ENCODE measurements around the gene PAIP2B.

Gene PAIP2B, protein sequence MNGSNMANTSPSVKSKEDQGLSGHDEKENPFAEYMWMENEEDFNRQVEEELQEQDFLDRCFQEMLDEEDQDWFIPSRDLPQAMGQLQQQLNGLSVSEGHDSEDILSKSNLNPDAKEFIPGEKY

DNA sequence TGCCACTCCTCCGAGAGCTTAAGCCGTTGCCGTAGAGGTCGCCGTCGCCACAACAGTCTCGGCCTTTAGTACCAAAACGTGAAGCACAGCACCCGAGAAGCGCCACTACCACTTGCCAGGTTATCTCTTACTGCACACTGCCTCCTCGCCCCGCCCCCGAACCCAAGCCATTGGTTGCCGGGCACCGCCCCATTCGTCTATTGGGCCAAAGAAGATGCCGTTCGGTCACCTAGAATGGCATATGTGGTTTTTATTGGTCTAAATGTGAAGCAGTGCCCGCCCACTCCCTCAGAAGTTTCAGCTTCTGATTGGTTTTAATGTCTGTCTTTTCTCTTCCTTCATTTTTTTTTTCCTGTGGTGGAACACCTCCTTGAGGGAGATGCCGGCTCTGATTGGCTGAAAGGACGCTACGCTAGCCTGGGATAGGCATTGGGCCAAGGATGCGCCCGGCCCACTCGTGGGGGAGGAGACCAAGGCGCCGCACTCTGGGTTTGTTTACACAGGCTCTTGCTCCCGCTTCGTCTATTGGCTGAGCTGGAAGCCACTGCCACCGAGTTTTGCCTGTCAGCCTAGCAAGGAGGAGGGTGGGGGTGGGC lies at the start of gene PAIP2B:
Gene PAIP2B, minus strand, starts transcription at position 139 of the 596 bp plus-strand sequence. CDS start 24,514 bp downstream, outside the sequence.
- TF ChIP-seq EZH2 (IDR thresholded peaks at IDR 0.05; ENCODE audit: borderline replicate concordance, low read depth, low read length, severe bottlenecking): no peak
- H3K9me3 ChIP-seq (ENCODE audit: insufficient read depth, low read length, severe bottlenecking): no peaks in the 10 kb centered on the region
- no peaks in the 10 kb centered on the region for H3K4me1 ChIP-seq (ENCODE audit: insufficient read depth, low read length)
- H3K4me3 ChIP-seq (ENCODE audit: low read depth in 1 of 2, low read length in 2 of 2): no peak within 1 kb of the TSS
- H3K9ac ChIP-seq (ENCODE audit: low read depth, low read length): no peak within 1 kb of the TSS
- H3K4me2 ChIP-seq (ENCODE audit: insufficient read depth, low read length): no peak within 1 kb of the TSS
- DNase-seq: peak; percentile 72
- no peak within 1 kb of the TSS for H3K27ac ChIP-seq (ENCODE audit: low read length)
- no peak within 1 kb of the TSS for H2AFZ ChIP-seq (ENCODE audit: low read depth, low read length)
- H3K36me3 ChIP-seq (ENCODE audit: insufficient read depth, low read length): no peaks in the 10 kb centered on the region
- H3K79me2 ChIP-seq (ENCODE audit: insufficient read depth, low read length): no peaks in the 10 kb centered on the region
- H3K27me3 ChIP-seq (ENCODE audit: insufficient read depth, low read length, poor library complexity): peaks cover 17% of the 10 kb centered on the region
- H4K20me1 ChIP-seq (ENCODE audit: insufficient read depth, low read length): no peaks in the 10 kb centered on the region
- peak; percentile 91 for ATAC-seq (ENCODE audit: insufficient read depth, low read depth)

DNA sequence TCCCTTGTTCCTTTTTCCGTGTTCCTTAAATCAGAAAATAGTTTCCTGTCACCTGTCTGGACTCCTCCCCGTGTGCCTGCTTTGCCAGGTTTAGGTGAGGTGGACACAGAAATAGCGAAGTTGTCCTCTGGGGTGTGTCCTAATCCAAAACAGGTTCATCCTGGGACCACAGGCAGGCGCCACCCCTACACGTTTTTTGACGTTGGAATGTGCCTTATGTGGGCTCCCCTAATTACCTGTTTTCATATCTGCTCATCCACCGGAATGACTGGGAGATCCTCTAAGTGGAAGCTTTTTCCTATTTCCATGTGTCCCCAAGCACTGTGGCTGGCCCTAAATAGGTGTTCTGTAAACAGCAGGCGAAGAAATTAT lies 49.0 kb upstream of the PAIP2B start:
- no peak overlapping the region for H3K4me2 ChIP-seq (ENCODE audit: insufficient read depth, low read length)
- TF ChIP-seq, protein P1, sequence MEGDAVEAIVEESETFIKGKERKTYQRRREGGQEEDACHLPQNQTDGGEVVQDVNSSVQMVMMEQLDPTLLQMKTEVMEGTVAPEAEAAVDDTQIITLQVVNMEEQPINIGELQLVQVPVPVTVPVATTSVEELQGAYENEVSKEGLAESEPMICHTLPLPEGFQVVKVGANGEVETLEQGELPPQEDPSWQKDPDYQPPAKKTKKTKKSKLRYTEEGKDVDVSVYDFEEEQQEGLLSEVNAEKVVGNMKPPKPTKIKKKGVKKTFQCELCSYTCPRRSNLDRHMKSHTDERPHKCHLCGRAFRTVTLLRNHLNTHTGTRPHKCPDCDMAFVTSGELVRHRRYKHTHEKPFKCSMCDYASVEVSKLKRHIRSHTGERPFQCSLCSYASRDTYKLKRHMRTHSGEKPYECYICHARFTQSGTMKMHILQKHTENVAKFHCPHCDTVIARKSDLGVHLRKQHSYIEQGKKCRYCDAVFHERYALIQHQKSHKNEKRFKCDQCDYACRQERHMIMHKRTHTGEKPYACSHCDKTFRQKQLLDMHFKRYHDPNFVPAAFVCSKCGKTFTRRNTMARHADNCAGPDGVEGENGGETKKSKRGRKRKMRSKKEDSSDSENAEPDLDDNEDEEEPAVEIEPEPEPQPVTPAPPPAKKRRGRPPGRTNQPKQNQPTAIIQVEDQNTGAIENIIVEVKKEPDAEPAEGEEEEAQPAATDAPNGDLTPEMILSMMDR (IDR thresholded peaks at IDR 0.05; ENCODE audit: borderline replicate concordance, extremely low read depth, low read length, poor library complexity, severe bottlenecking): no peak
- no peak for TF ChIP-seq EZH2 (IDR thresholded peaks at IDR 0.05; ENCODE audit: borderline replicate concordance, low read depth, low read length, severe bottlenecking)
- no peaks in the 10 kb centered on the region for H3K36me3 ChIP-seq (ENCODE audit: insufficient read depth, low read length)
- H4K20me1 ChIP-seq (ENCODE audit: insufficient read depth, low read length): no peaks in the 10 kb centered on the region
- H3K4me3 ChIP-seq (ENCODE audit: low read depth in 1 of 2, low read length in 2 of 2): no peak overlapping the region
- H3K27ac ChIP-seq (ENCODE audit: low read length): no peak overlapping the region
- H3K9me3 ChIP-seq (ENCODE audit: insufficient read depth, low read length, severe bottlenecking): no peaks in the 10 kb centered on the region
- no peak overlapping the region for H2AFZ ChIP-seq (ENCODE audit: low read depth, low read length)
- H3K9ac ChIP-seq (ENCODE audit: low read depth, low read length): no peak overlapping the region
- no peaks in the 10 kb centered on the region for H3K79me2 ChIP-seq (ENCODE audit: insufficient read depth, low read length)
- H3K27me3 ChIP-seq (ENCODE audit: insufficient read depth, low read length, poor library complexity): peaks cover 9% of the 10 kb centered on the region
- H3K4me1 ChIP-seq (ENCODE audit: insufficient read depth, low read length): no peaks in the 10 kb centered on the region
- DNase-seq: no peak
- no peak for ATAC-seq (ENCODE audit: insufficient read depth, low read depth)

DNA sequence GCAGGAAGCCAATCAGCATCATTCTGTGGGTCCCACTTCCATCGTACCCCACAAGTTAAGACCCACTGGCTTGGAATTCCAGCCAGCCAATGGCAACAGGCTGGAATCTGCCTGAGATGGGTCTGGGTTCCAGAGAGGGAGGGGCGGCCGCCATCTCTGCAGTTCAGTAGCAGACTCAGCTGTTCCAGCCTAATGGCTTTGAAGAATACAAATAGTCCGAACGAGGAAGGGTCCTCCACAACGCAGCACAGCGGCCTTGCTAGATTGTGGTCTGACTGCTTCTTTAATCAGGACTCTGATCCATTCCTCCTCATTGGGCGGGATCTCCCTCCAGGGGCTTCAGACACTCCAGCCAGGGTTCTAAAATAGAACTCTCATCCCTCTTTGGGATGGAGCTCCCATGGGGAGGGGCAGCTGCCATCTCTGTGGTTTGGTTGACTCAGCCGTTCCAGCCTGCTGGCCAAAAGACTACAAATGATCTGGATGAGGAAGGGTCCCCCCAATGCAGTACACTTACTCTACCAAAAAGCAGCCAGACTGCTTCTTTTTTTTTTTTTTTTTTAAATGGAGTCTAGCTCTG lies 42.7 kb upstream of the PAIP2B start:
- Histone ChIP-seq H3K4me2 (ENCODE audit: insufficient read depth, low read length) (no peak overlapping the region), H3K9ac (ENCODE audit: low read depth, low read length) (no peak overlapping the region)
- ATAC-seq (ENCODE audit: insufficient read depth, low read depth): no peak

DNA sequence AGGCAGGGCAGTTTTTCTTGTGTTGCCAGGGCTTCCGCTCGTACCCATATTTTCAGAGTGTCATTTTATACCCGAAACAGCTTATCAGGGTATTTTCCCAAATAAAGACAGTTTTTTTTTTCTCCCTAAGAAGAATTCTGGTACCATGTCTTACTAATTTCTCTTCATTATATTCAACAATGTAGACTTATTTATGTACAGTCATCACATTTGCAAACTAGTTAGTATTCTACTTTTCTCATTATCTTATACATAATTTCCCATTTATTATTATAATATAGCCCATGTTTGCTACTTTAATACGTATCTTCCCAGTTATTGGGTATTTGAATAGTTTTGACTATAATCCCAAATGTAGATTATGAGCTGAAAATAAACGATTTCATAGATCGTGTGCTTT lies 36.5 kb upstream of the PAIP2B start:
- Histone ChIP-seq H3K79me2 (ENCODE audit: insufficient read depth, low read length) (no peaks in the 10 kb centered on the region), H3K27me3 (ENCODE audit: insufficient read depth, low read length, poor library complexity) (peaks cover 2% of the 10 kb centered on the region)

More for the DNA sequence above, 42.7 kb upstream of the PAIP2B start:
- TF ChIP-seq, protein P1 (IDR thresholded peaks at IDR 0.05; ENCODE audit: borderline replicate concordance, extremely low read depth, low read length, poor library complexity, severe bottlenecking): no peak
- no peak for TF ChIP-seq EZH2 (IDR thresholded peaks at IDR 0.05; ENCODE audit: borderline replicate concordance, low read depth, low read length, severe bottlenecking)
- Histone ChIP-seq H3K27me3 (ENCODE audit: insufficient read depth, low read length, poor library complexity) (no peaks in the 10 kb centered on the region), H2AFZ (ENCODE audit: low read depth, low read length) (no peak overlapping the region), H3K4me3 (ENCODE audit: low read depth in 1 of 2, low read length in 2 of 2) (no peak overlapping the region), H3K36me3 (ENCODE audit: insufficient read depth, low read length) (no peaks in the 10 kb centered on the region), H4K20me1 (ENCODE audit: insufficient read depth, low read length) (no peaks in the 10 kb centered on the region), H3K27ac (ENCODE audit: low read length) (no peak overlapping the region), H3K79me2 (ENCODE audit: insufficient read depth, low read length) (no peaks in the 10 kb centered on the region), H3K4me1 (ENCODE audit: insufficient read depth, low read length) (no peaks in the 10 kb centered on the region), H3K9me3 (ENCODE audit: insufficient read depth, low read length, severe bottlenecking) (no peaks in the 10 kb centered on the region)
- no peak for DNase-seq

More for the DNA sequence above, 36.5 kb upstream of the PAIP2B start:
- H3K9me3 ChIP-seq (ENCODE audit: insufficient read depth, low read length, severe bottlenecking): no peaks in the 10 kb centered on the region
- DNase-seq (no peak), ATAC-seq (ENCODE audit: insufficient read depth, low read depth) (no peak)
- H4K20me1 ChIP-seq (ENCODE audit: insufficient read depth, low read length): no peaks in the 10 kb centered on the region
- no peaks in the 10 kb centered on the region for H3K36me3 ChIP-seq (ENCODE audit: insufficient read depth, low read length)
- H3K4me2 ChIP-seq (ENCODE audit: insufficient read depth, low read length): no peak overlapping the region
- TF ChIP-seq EZH2 (IDR thresholded peaks at IDR 0.05; ENCODE audit: borderline replicate concordance, low read depth, low read length, severe bottlenecking): no peak
- TF ChIP-seq, protein P1 (IDR thresholded peaks at IDR 0.05; ENCODE audit: borderline replicate concordance, extremely low read depth, low read length, poor library complexity, severe bottlenecking): no peak
- H3K27ac ChIP-seq (ENCODE audit: low read length): no peak overlapping the region
- H3K4me1 ChIP-seq (ENCODE audit: insufficient read depth, low read length): no peaks in the 10 kb centered on the region
- no peak overlapping the region for H3K9ac ChIP-seq (ENCODE audit: low read depth, low read length)
- H3K4me3 ChIP-seq (ENCODE audit: low read depth in 1 of 2, low read length in 2 of 2): no peak overlapping the region
- H2AFZ ChIP-seq (ENCODE audit: low read depth, low read length): no peak overlapping the region
